HepG2 (cell line): ENCODE results near the gene SARNP. TPM values are rescaled to one million over a fixed set of nuclear protein-coding genes. Genes with fewer than 3 reads are reported as not detected.

Source experiments
- BCL6 ChIP-seq: IDR thresholded peaks from 2 replicates; pipeline ENCODE4 v1.6.1; 2016; ENCODE audit warnings: missing genetic modification reagents, missing compliant biosample characterization
- CCAR2 ChIP-seq: fragments of 200-400 bp; formaldehyde crosslinking; optimal IDR thresholded peaks from 2 replicates; pipeline ENCODE3; 2018; ENCODE audit warnings: low read depth, mild to moderate bottlenecking, low read length, moderate library complexity
- DRAP1 ChIP-seq: IDR thresholded peaks from 2 replicates; pipeline ENCODE4 v1.6.1; 2016; ENCODE audit warnings: missing genetic modification reagents, missing compliant biosample characterization
- EHMT2 ChIP-seq: fragments of 200-600 bp; sonication (generic); IDR thresholded peaks from 2 replicates; pipeline ENCODE4 v1.7.0; 2017; ENCODE audit warnings: antibody characterized with exemption, low read depth, low read length, borderline replicate concordance
- MLX ChIP-seq: IDR thresholded peaks from 2 replicates; pipeline ENCODE4 v1.6.1; 2016
- PRMT3 ChIP-seq: sonication (generic); formaldehyde crosslinking; IDR thresholded peaks from 2 replicates; pipeline ENCODE4 v1.8.1; 2022; ENCODE audit warnings: low read depth, mild to moderate bottlenecking, moderate library complexity, missing genetic modification reagents, borderline replicate concordance
- RCOR2 ChIP-seq: IDR thresholded peaks from 2 replicates; pipeline ENCODE4 v1.6.1; 2016; ENCODE audit warnings: missing biosample characterization, missing genetic modification reagents
- SNAPC2 ChIP-seq: sonication (generic); formaldehyde crosslinking; IDR thresholded peaks from 2 replicates; pipeline ENCODE4 v1.8.1; 2022; ENCODE audit warnings: mild to moderate bottlenecking, missing genetic modification reagents
- XBP1 ChIP-seq: sonication (generic); formaldehyde crosslinking; IDR thresholded peaks from 2 replicates; pipeline ENCODE4 v1.5.0; 2020; ENCODE audit warnings: missing genetic modification reagents
- YEATS4 ChIP-seq: sonication (generic); formaldehyde crosslinking; IDR thresholded peaks from 2 replicates; pipeline ENCODE4 v1.4.0; 2020; ENCODE audit warnings: missing genetic modification reagents, borderline replicate concordance
- ZBTB3 ChIP-seq: sonication (generic); formaldehyde crosslinking; IDR thresholded peaks from 2 replicates; pipeline ENCODE4 v1.4.0; 2020; ENCODE audit warnings: low read depth, mild to moderate bottlenecking, moderate library complexity, missing genetic modification reagents, borderline replicate concordance
- ZFP90 ChIP-seq: sonication (generic); formaldehyde crosslinking; IDR thresholded peaks from 2 replicates; pipeline ENCODE4 v1.8.0; 2022; ENCODE audit warnings: missing genetic modification reagents, mild to moderate bottlenecking, inconsistent platforms, borderline replicate concordance
- ZNF644 ChIP-seq: IDR thresholded peaks from 2 replicates; pipeline ENCODE4 v1.6.1; 2016; ENCODE audit warnings: low read depth
- ZNF747 ChIP-seq: sonication (generic); formaldehyde crosslinking; IDR thresholded peaks from 2 replicates; pipeline ENCODE4 v1.8.1; 2023; ENCODE audit warnings: missing genetic modification reagents, mild to moderate bottlenecking, borderline replicate concordance
- polyA plus RNA-seq, 8 experiments: library from polyadenylated mRNA; depleted of rRNA in 3 of 8; stranded (reverse) in 7 of 8; unstranded in 1 of 8; fragments of >200 nt; fragmentation: Illumina TruSeq in 4 of 8; extraction: Trizol in 4 of 8; gene quantifications; 2 replicates each; pipeline versions ENCODE4 v1.2.1 to v1.2.3, GENCODE V29; 2011 to 2016; ENCODE audit warnings: low read depth in 4 of 8, missing spikeins in 1 of 8, mixed read lengths in 1 of 8; ENCODE audit not compliant: insufficient read depth in 1 of 8
- total RNA-seq, 5 experiments: library from RNA; depleted of rRNA; stranded (reverse); fragments of >200 nt; fragmentation: Illumina TruSeq; extraction: Trizol; gene quantifications; 2 replicates each; pipeline ENCODE4 v1.2.3, GENCODE V29; 2016; ENCODE audit warnings: low read depth in 1 of 5
- TF ChIP-seq, protein P1 (sequence below): sonication (generic); formaldehyde crosslinking; IDR thresholded peaks from 2 replicates; pipeline ENCODE4 v1.5.1; 2020; ENCODE audit warnings: mild to moderate bottlenecking, missing genetic modification reagents, moderate library complexity
- TF ChIP-seq, protein P2 (sequence below): sonication (generic); formaldehyde crosslinking; IDR thresholded peaks from 2 replicates; pipeline ENCODE4 v1.4.0; 2020; ENCODE audit warnings: mild to moderate bottlenecking, missing genetic modification reagents
- TF ChIP-seq, protein P3 (sequence below): sonication (generic); formaldehyde crosslinking; IDR thresholded peaks from 2 replicates; pipeline ENCODE4 v1.4.0; 2020; ENCODE audit warnings: missing genetic modification reagents, borderline replicate concordance

The SARNP gene
- total and polyA plus RNA-seq, 2 of the 13 experiments (the other 11 are each of a cell fraction or from before 2014, with no cell fraction given) = 59.0 to 95.4 TPM

- TF ChIP-seq, protein P1, sequence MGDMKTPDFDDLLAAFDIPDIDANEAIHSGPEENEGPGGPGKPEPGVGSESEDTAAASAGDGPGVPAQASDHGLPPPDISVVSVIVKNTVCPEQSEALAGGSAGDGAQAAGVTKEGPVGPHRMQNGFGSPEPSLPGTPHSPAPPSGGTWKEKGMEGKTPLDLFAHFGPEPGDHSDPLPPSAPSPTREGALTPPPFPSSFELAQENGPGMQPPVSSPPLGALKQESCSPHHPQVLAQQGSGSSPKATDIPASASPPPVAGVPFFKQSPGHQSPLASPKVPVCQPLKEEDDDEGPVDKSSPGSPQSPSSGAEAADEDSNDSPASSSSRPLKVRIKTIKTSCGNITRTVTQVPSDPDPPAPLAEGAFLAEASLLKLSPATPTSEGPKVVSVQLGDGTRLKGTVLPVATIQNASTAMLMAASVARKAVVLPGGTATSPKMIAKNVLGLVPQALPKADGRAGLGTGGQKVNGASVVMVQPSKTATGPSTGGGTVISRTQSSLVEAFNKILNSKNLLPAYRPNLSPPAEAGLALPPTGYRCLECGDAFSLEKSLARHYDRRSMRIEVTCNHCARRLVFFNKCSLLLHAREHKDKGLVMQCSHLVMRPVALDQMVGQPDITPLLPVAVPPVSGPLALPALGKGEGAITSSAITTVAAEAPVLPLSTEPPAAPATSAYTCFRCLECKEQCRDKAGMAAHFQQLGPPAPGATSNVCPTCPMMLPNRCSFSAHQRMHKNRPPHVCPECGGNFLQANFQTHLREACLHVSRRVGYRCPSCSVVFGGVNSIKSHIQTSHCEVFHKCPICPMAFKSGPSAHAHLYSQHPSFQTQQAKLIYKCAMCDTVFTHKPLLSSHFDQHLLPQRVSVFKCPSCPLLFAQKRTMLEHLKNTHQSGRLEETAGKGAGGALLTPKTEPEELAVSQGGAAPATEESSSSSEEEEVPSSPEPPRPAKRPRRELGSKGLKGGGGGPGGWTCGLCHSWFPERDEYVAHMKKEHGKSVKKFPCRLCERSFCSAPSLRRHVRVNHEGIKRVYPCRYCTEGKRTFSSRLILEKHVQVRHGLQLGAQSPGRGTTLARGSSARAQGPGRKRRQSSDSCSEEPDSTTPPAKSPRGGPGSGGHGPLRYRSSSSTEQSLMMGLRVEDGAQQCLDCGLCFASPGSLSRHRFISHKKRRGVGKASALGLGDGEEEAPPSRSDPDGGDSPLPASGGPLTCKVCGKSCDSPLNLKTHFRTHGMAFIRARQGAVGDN = peak; percentile 29
- TF ChIP-seq DRAP1 (CRISPR knock-in tag) (0 out of 2 replicates have a peak, but pooled peaks have one; percentile 6), MLX (CRISPR knock-in tag) (no peak), PRMT3 (no peak; the same call in 1 of the 2 replicates), ZNF747 (CRISPR knock-in tag) (no peak), SNAPC2 (CRISPR knock-in tag) (no peak), YEATS4 (CRISPR knock-in tag) (0 out of 2 replicates have a peak, but pooled peaks have one; percentile 11), ZBTB3 (CRISPR knock-in tag) (peak; percentile 87; the same call in 1 of the 2 replicates), ZNF644 (CRISPR knock-in tag) (no peak), RCOR2 (CRISPR knock-in tag) (no peak), BCL6 (CRISPR knock-in tag) (no peak), XBP1 (CRISPR knock-in tag) (no peak), ZFP90 (CRISPR knock-in tag) (no peak; the same call in 1 of the 2 replicates), EHMT2 (no peak), CCAR2 (peak; percentile 11)
- TF ChIP-seq, protein P2, sequence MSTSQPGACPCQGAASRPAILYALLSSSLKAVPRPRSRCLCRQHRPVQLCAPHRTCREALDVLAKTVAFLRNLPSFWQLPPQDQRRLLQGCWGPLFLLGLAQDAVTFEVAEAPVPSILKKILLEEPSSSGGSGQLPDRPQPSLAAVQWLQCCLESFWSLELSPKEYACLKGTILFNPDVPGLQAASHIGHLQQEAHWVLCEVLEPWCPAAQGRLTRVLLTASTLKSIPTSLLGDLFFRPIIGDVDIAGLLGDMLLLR (CRISPR knock-in tag) = no peak
- TF ChIP-seq, protein P3, sequence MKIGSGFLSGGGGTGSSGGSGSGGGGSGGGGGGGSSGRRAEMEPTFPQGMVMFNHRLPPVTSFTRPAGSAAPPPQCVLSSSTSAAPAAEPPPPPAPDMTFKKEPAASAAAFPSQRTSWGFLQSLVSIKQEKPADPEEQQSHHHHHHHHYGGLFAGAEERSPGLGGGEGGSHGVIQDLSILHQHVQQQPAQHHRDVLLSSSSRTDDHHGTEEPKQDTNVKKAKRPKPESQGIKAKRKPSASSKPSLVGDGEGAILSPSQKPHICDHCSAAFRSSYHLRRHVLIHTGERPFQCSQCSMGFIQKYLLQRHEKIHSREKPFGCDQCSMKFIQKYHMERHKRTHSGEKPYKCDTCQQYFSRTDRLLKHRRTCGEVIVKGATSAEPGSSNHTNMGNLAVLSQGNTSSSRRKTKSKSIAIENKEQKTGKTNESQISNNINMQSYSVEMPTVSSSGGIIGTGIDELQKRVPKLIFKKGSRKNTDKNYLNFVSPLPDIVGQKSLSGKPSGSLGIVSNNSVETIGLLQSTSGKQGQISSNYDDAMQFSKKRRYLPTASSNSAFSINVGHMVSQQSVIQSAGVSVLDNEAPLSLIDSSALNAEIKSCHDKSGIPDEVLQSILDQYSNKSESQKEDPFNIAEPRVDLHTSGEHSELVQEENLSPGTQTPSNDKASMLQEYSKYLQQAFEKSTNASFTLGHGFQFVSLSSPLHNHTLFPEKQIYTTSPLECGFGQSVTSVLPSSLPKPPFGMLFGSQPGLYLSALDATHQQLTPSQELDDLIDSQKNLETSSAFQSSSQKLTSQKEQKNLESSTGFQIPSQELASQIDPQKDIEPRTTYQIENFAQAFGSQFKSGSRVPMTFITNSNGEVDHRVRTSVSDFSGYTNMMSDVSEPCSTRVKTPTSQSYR (CRISPR knock-in tag) = no peak
These were observed 12.6 kb upstream of the SARNP start (continued) for GRCh38 chr12:55829967-55830600.
